ENCODE measurements around the gene HDAC3. TPM values are rescaled to one million over a fixed set of nuclear protein-coding genes. Genes with fewer than 3 reads are reported as not detected.
A peak's percentile ranks its signal among the peaks of the same experiment; 100 is the strongest.

Gene HDAC3
- total RNA-seq, 1 donor, result 47.8 TPM

DNA sequence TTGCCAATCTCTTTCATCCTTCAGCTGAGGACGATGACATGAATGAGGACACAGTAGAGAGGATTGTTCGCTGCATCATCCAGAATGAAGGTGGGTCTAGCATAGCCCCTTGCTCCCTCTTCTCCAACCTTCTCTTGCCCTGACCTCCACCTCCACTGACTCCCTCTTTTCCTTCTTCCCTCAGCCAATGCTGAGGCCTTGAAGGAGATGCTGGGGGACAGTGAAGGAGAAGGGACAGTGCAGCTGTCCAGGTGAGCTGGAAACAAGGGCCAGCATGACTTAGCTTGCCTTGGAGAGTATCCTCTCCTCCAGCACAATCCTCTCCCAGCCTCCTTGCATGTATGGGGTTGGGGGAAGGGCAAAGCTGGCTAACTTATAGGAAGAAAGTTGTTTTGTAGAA, 2.1 kb upstream of the HDAC3 start:
- Histone ChIP-seq H3K4me1 (ENCODE audit: insufficient read depth, low read length) (peaks cover 25% of the 10 kb centered on the region), H3K4me3 (ENCODE audit: insufficient read depth, low read length) (no peak overlapping the region), H3K27ac (ENCODE audit: low read depth, low read length) (no peak overlapping the region), H3K27me3 (ENCODE audit: insufficient read depth, low read length) (no peaks in the 10 kb centered on the region), H3K4me2 (ENCODE audit: insufficient read depth, low read length) (no peak overlapping the region), H3K79me2 (ENCODE audit: insufficient read depth, low read length) (peaks cover 29% of the 10 kb centered on the region), H3K36me3 (ENCODE audit: insufficient read depth, low read length) (peaks cover 21% of the 10 kb centered on the region), H2AFZ (ENCODE audit: low read length) (no peak overlapping the region), H4K20me1 (ENCODE audit: insufficient read depth, low read length) (peaks cover 48% of the 10 kb centered on the region), H3K9me3 (ENCODE audit: low read depth, low read length) (no peaks in the 10 kb centered on the region)
- TF ChIP-seq, protein P1, sequence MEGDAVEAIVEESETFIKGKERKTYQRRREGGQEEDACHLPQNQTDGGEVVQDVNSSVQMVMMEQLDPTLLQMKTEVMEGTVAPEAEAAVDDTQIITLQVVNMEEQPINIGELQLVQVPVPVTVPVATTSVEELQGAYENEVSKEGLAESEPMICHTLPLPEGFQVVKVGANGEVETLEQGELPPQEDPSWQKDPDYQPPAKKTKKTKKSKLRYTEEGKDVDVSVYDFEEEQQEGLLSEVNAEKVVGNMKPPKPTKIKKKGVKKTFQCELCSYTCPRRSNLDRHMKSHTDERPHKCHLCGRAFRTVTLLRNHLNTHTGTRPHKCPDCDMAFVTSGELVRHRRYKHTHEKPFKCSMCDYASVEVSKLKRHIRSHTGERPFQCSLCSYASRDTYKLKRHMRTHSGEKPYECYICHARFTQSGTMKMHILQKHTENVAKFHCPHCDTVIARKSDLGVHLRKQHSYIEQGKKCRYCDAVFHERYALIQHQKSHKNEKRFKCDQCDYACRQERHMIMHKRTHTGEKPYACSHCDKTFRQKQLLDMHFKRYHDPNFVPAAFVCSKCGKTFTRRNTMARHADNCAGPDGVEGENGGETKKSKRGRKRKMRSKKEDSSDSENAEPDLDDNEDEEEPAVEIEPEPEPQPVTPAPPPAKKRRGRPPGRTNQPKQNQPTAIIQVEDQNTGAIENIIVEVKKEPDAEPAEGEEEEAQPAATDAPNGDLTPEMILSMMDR (IDR thresholded peaks at IDR 0.05; ENCODE audit: extremely low read depth, low read depth, low read length), result no peak
- no peak for DNase-seq (ENCODE audit: insufficient read length, low spot score, missing footprints)

DNA sequence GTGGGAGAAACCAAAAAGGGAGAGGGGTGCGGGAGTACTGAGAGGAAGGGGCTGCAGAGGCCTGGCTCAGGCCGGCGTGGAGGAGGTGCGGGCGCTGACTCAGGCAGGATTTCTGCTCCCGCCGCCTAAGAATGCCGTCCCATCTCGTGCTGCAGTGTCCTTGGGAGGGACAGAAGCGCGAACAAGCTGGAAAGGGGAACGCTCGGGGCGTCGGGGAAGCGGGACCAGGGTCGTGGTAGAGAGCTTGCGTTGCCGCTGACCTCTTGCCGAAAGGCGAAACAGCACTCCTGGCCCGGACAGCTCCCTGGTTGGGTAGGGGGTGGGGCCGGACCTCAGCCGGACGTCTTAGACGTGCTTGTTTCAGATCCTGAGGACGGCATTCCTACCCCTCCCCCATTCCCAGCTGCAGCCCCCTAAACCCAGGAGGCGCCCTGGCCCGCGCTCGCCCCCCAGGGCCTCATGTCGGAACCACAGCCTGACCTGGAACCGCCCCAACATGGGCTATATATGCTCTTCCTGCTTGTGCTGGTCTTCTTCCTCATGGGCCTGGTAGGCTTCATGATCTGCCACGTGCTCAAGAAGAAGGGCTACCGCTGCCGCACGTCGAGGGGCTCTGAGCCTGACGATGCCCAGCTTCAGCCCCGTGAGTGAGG, 1.2 kb upstream of the HDAC3 start:
- Histone ChIP-seq H3K4me3 (ENCODE audit: insufficient read depth, low read length) (peak overlapping the region; percentile 90), H3K36me3 (ENCODE audit: insufficient read depth, low read length) (peaks cover 20% of the 10 kb centered on the region), H2AFZ (ENCODE audit: low read length) (peak overlapping the region; percentile 92), H3K27ac (ENCODE audit: low read depth, low read length) (no peak overlapping the region), H3K27me3 (ENCODE audit: insufficient read depth, low read length) (no peaks in the 10 kb centered on the region), H4K20me1 (ENCODE audit: insufficient read depth, low read length) (peaks cover 48% of the 10 kb centered on the region), H3K4me2 (ENCODE audit: insufficient read depth, low read length) (peak overlapping the region; percentile 100), H3K4me1 (ENCODE audit: insufficient read depth, low read length) (peaks cover 25% of the 10 kb centered on the region), H3K79me2 (ENCODE audit: insufficient read depth, low read length) (peaks cover 37% of the 10 kb centered on the region), H3K9me3 (ENCODE audit: low read depth, low read length) (no peaks in the 10 kb centered on the region)
- TF ChIP-seq, protein P1 (IDR thresholded peaks at IDR 0.05; ENCODE audit: extremely low read depth, low read depth, low read length), result peak; percentile 20
- DNase-seq (ENCODE audit: insufficient read length, low spot score, missing footprints), result peak; percentile 91

DNA sequence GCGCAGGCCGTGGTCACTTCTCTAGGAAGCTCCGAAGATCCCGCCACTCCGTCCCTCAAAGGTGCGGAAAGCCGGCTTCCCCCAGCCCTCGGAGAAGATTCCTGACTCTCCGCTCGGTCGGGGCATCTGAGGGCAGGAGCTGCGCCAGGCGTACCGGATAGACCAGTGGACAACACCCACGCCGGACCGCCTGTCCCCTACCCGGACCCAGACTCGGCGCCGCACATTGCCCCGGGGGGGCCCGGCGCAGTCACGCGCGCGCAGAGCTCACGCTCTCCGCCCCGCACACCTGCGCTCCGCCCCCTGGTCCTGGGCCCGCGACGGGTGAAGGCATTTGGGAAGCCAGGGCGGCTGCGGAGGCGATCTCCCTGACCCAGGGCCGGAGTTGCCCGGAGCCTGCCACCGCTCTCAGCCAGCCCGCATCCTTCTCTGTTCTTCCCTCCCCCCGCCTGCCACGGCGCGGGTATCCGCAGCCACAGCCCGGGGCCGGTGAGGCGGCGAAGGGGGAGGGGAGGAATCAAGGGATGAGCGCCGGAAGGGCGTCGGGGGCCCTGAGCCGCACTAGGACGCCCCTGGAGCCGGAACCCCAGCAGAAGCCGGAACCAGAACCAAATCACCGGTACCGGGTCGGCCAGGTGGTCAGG, 596 bp upstream of the HDAC3 start:
- Histone ChIP-seq H3K9me3 (ENCODE audit: low read depth, low read length) (no peaks in the 10 kb centered on the region), H3K27me3 (ENCODE audit: insufficient read depth, low read length) (no peaks in the 10 kb centered on the region), H3K4me3 (ENCODE audit: insufficient read depth, low read length) (peak overlapping the region; percentile 90), H3K4me2 (ENCODE audit: insufficient read depth, low read length) (peak overlapping the region; percentile 100), H3K4me1 (ENCODE audit: insufficient read depth, low read length) (peaks cover 25% of the 10 kb centered on the region), H3K36me3 (ENCODE audit: insufficient read depth, low read length) (peaks cover 22% of the 10 kb centered on the region), H3K79me2 (ENCODE audit: insufficient read depth, low read length) (peaks cover 43% of the 10 kb centered on the region), H2AFZ (ENCODE audit: low read length) (peak overlapping the region; percentile 92), H4K20me1 (ENCODE audit: insufficient read depth, low read length) (peaks cover 51% of the 10 kb centered on the region), H3K27ac (ENCODE audit: low read depth, low read length) (no peak overlapping the region)
- TF ChIP-seq, protein P1 (IDR thresholded peaks at IDR 0.05; ENCODE audit: extremely low read depth, low read depth, low read length), result no peak
- DNase-seq (ENCODE audit: insufficient read length, low spot score, missing footprints), result peak; percentile 89

DNA sequence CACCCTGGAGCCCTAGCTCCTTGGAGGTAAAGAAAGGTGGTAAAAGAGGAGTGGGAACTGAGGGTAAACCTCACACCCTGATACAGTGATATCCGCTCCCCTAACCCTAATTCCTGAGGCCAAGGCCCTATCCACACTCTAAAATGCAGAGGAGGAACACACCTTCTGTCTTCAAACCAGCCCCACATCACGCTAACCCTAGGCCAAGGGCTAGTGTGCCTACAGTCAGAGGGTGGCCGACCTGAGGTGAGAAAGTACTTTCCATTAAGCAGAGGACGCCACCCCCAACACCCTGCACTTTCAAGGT, 590 bp downstream of the HDAC3 start:
- Histone ChIP-seq H2AFZ (ENCODE audit: low read length) (peak overlapping the region; percentile 92), H3K4me3 (ENCODE audit: insufficient read depth, low read length) (peak overlapping the region; percentile 90), H3K4me1 (ENCODE audit: insufficient read depth, low read length) (peaks cover 22% of the 10 kb centered on the region), H3K27ac (ENCODE audit: low read depth, low read length) (peak overlapping the region; percentile 79), H3K27me3 (ENCODE audit: insufficient read depth, low read length) (no peaks in the 10 kb centered on the region), H3K79me2 (ENCODE audit: insufficient read depth, low read length) (peaks cover 55% of the 10 kb centered on the region), H3K4me2 (ENCODE audit: insufficient read depth, low read length) (peak overlapping the region; percentile 100), H3K36me3 (ENCODE audit: insufficient read depth, low read length) (peaks cover 20% of the 10 kb centered on the region), H3K9me3 (ENCODE audit: low read depth, low read length) (no peaks in the 10 kb centered on the region), H4K20me1 (ENCODE audit: insufficient read depth, low read length) (peaks cover 42% of the 10 kb centered on the region)
- TF ChIP-seq, protein P1 (IDR thresholded peaks at IDR 0.05; ENCODE audit: extremely low read depth, low read depth, low read length), result no peak
- DNase-seq (ENCODE audit: insufficient read length, low spot score, missing footprints), result no peak
